ENCODE results near the gene TRIM47. TPM values are rescaled to one million over a fixed set of nuclear protein-coding genes. Genes with fewer than 3 reads are reported as not detected.

Gene TRIM47
- total and polyA plus RNA-seq, 2 of the 13 experiments (the other 11 are each of a cell fraction or from before 2014, with no cell fraction given), result 33.5 to 82.0 TPM

- no peak for TF ChIP-seq PHF5A (CRISPR knock-in tag; IDR thresholded peaks at IDR 0.05; ENCODE audit: low read depth, unreplicated experiment)
- TF ChIP-seq FOXA1 (IDR thresholded peaks at IDR 0.05), result no peak
- TF ChIP-seq FOXA1 (CRISPR knock-in tag; IDR thresholded peaks at IDR 0.05), result peak; percentile 60
- TF ChIP-seq ZNF251 (CRISPR knock-in tag; IDR thresholded peaks at IDR 0.05), result no peak; the same call in 1 of the 2 replicates
- TF ChIP-seq ZNF841 (CRISPR knock-in tag; IDR thresholded peaks at IDR 0.05; ENCODE audit: borderline replicate concordance), result 0 out of 2 replicates have a peak, but pooled peaks have one; percentile 23
- TF ChIP-seq GMEB2 (CRISPR knock-in tag; IDR thresholded peaks at IDR 0.05; ENCODE audit: low read depth), result no peak
- TF ChIP-seq LCORL (IDR thresholded peaks at IDR 0.05), result no peak
- TF ChIP-seq LCORL (CRISPR knock-in tag; IDR thresholded peaks at IDR 0.05), result peak; percentile 98
- no peak; a peak in 1 of 4 replicates for TF ChIP-seq REST (IDR thresholded peaks at IDR 0.05; ENCODE audit: borderline replicate concordance in 1 of 2, low read depth in 1 of 2, low read length in 2 of 2)
- TF ChIP-seq NFE2 (CRISPR knock-in tag; IDR thresholded peaks at IDR 0.05), result no peak
Measured at GRCh38 chr17:75846692-75847613, 31.4 kb downstream of the TRIM47 start (continued).

Measured in HepG2 (cell line).